HCT116 (cell line): Measurements from ENCODE around the gene EXOC4. TPM values are rescaled to one million over a fixed set of nuclear protein-coding genes. Genes with fewer than 3 reads are reported as not detected.

Experiments used
- ATAC-seq: fragments of 200-7000 bp; cut with Tn5 transposase; 2 replicates; pipeline ENCODE4 v1.9.1; 2020; ENCODE audit warnings: mild to moderate bottlenecking, moderate library complexity
- BruUV-seq: library from RNA; stranded (reverse); fragments of 400-500 nt; replicated peaks from 2 replicates; lab custom pipeline; 2021; lab: Mats Ljungman, UMichigan
- CTCF ChIA-PET: fragments of 300-600 bp; sonication (Branson Sonifier 250); formaldehyde crosslinking; loops from one replicate; lab custom pipeline; 2021; ENCODE audit warnings: antibody characterized with exemption; lab: Charles Lee
- POLR2A ChIA-PET: fragments of 300-600, 350-600 bp; sonication (Branson Sonifier 250); formaldehyde crosslinking; loops from one replicate; lab custom pipeline; 2021; ENCODE audit warnings: antibody characterized with exemption; lab: Charles Lee
- RAD21 ChIA-PET, 2 experiments: fragments of 300-600 bp; sonication (Branson Sonifier 250); formaldehyde crosslinking; loops; one replicate each; lab custom pipeline; 2023; ENCODE audit warnings: low total read pairs in 2 of 2; ENCODE audit not compliant: uncharacterized antibody in 2 of 2, unreplicated experiment in 2 of 2, low non-redundant PET in 1 of 2; lab: Charles Lee
- DNase-seq: peaks from one replicate; pipeline ENCODE4 v3.0.0-alpha.2; 2010; ENCODE audit warnings: low read depth, low spot score
- H2AFZ ChIP-seq: fragments of 200-600 bp; shearing (Covaris generic), sonication (generic); 2 replicates; pipeline ENCODE4 v1.6.1; 2017; ENCODE audit warnings: low read depth, mixed run types, mixed read lengths, antibody characterized with exemption, low read length; ENCODE audit not compliant: poor library complexity, severe bottlenecking
- H3K27ac ChIP-seq: 2 replicates; pipeline ENCODE4 v1.5.1; 2012; ENCODE audit warnings: low read depth, low read length
- H3K27me3 ChIP-seq: fragments of 200-600 bp; sonication (generic); 2 replicates; pipeline ENCODE4 v1.6.1; 2016; ENCODE audit warnings: mixed run types, low read length, mixed read lengths; ENCODE audit not compliant: insufficient read depth
- H3K36me3 ChIP-seq, 2 experiments: fragments of 200-500 bp in 1 of 2; fragments of 200-600 bp in 1 of 2; sonication (Bioruptor generic) in 1 of 2; sonication (generic) in 1 of 2; 2 replicates each; pipeline versions ENCODE4 v1.5.1 to v1.6.1; 2014 to 2016; ENCODE audit warnings: low read length in 2 of 2, inconsistent platforms in 1 of 2, mixed read lengths in 1 of 2, mixed run types in 1 of 2; ENCODE audit not compliant: insufficient read depth in 2 of 2, control insufficient read depth in 1 of 2
- H3K4me1 ChIP-seq, 2 experiments: fragments of 200-600 bp in 1 of 2; sonication (generic) in 1 of 2; 2 replicates each; pipeline versions ENCODE4 v1.5.1 to v1.6.1; 2012 to 2017; ENCODE audit warnings: low read length in 2 of 2, inconsistent platforms in 1 of 2, mild to moderate bottlenecking in 1 of 2, mixed read lengths in 1 of 2, mixed run types in 1 of 2, moderate library complexity in 1 of 2; ENCODE audit not compliant: insufficient read depth in 2 of 2, control insufficient read depth in 1 of 2
- H3K4me2 ChIP-seq: fragments of 200-600 bp; sonication (generic); 2 replicates; pipeline ENCODE4 v1.6.1; 2017; ENCODE audit warnings: mixed run types, low read length, mixed read lengths
- H3K4me3 ChIP-seq, 2 experiments: fragments of 200-600 bp in 1 of 2; sonication (generic) in 1 of 2; replicated peaks in 1 of 2; 2 replicates each; pipeline ENCODE4 v1.5.1; 2011 to 2016; ENCODE audit warnings: low read length in 2 of 2, control low read depth in 1 of 2, low read depth in 1 of 2, mild to moderate bottlenecking in 1 of 2, mixed read lengths in 1 of 2, mixed run types in 1 of 2
- H3K79me2 ChIP-seq: fragments of 200-600 bp; sonication (generic); 2 replicates; pipeline ENCODE4 v1.6.1; 2017; ENCODE audit warnings: mild to moderate bottlenecking, mixed run types, low read length, moderate library complexity, mixed read lengths; ENCODE audit not compliant: insufficient read depth
- H3K9ac ChIP-seq: fragments of 200-600 bp; sonication (generic); 2 replicates; pipeline ENCODE4 v1.6.1; 2016; ENCODE audit warnings: low read length, mixed read lengths
- H3K9me2 ChIP-seq: fragments of 200-600 bp; sonication (generic), shearing (Covaris generic); 2 replicates; pipeline ENCODE4 v1.6.1; 2017; ENCODE audit warnings: mixed run types, mild to moderate bottlenecking, moderate library complexity; ENCODE audit not compliant: insufficient read depth
- H3K9me3 ChIP-seq, 2 experiments: fragments of 200-500 bp in 1 of 2; fragments of 200-600 bp in 1 of 2; sonication (Bioruptor generic) in 1 of 2; sonication (generic) in 1 of 2; 2 replicates each; pipeline ENCODE4 v1.6.1; 2014 to 2017; ENCODE audit warnings: low read length in 2 of 2, mixed read lengths in 2 of 2, inconsistent platforms in 1 of 2, low read depth in 1 of 2, mild to moderate bottlenecking in 1 of 2, mixed run types in 1 of 2, moderate library complexity in 1 of 2; ENCODE audit not compliant: control insufficient read depth in 1 of 2, insufficient read depth in 1 of 2
- H4K20me1 ChIP-seq: fragments of 200-600 bp; sonication (generic), shearing (Covaris generic); 2 replicates; pipeline ENCODE4 v1.6.1; 2017; ENCODE audit warnings: mixed run types, mild to moderate bottlenecking, moderate library complexity; ENCODE audit not compliant: insufficient read depth
- ELF1 ChIP-seq: IDR thresholded peaks from 2 replicates; pipeline ENCODE4 v1.6.1; 2012; ENCODE audit warnings: low read depth, borderline replicate concordance
- JUND ChIP-seq: IDR thresholded peaks from 2 replicates; pipeline ENCODE4 v1.6.1; 2012
- POLR2AphosphoS5 ChIP-seq: IDR thresholded peaks from 2 replicates; pipeline ENCODE4 v1.6.1; 2011; ENCODE audit warnings: mild to moderate bottlenecking, low read depth, low read length, moderate library complexity
- SIN3A ChIP-seq: IDR thresholded peaks from 2 replicates; pipeline ENCODE4 v1.6.1; 2012; ENCODE audit warnings: low read depth
- SP1 ChIP-seq: IDR thresholded peaks from 2 replicates; pipeline ENCODE4 v1.6.1; 2012; ENCODE audit warnings: low read depth
- TCF7L2 ChIP-seq: IDR thresholded peaks from 2 replicates; pipeline ENCODE4 v1.7.0; 2011; ENCODE audit warnings: borderline replicate concordance, inconsistent platforms; ENCODE audit not compliant: insufficient read depth, insufficient read length; ENCODE audit errors: extremely low read depth
- YY1 ChIP-seq: IDR thresholded peaks from 2 replicates; pipeline ENCODE4 v1.6.1; 2011; ENCODE audit warnings: low read length, low read depth, moderate library complexity, mild to moderate bottlenecking; ENCODE audit not compliant: insufficient replicate concordance; ENCODE audit errors: extremely low read depth
- ZNF274 ChIP-seq: fragments of 200-500 bp; sonication (Bioruptor generic); IDR thresholded peaks from 2 replicates; pipeline ENCODE4 v1.6.1; 2014; ENCODE audit warnings: mild to moderate bottlenecking, low read depth, low read length, inconsistent platforms
- intact Hi-C: fragments of 100-400 bp; cut with micrococcal nuclease; formaldehyde crosslinking; loops from 2 replicates; pipeline ENCODE4 v1.10.0; 2022
- total RNA-seq: library from RNA; stranded (reverse); gene quantifications from one replicate; pipeline ENCODE4 v1.2.1, GENCODE V29; 2021; ENCODE audit not compliant: unreplicated experiment
- TF ChIP-seq, protein P1 (sequence below): IDR thresholded peaks from 2 replicates; pipeline ENCODE4 v1.6.1; 2011; ENCODE audit warnings: mild to moderate bottlenecking, low read length, moderate library complexity; ENCODE audit not compliant: insufficient replicate concordance; ENCODE audit errors: extremely low read depth

The EXOC4 gene
- total RNA-seq, 1 experiment from 2014 or later, result 40.3 TPM

DNA sequence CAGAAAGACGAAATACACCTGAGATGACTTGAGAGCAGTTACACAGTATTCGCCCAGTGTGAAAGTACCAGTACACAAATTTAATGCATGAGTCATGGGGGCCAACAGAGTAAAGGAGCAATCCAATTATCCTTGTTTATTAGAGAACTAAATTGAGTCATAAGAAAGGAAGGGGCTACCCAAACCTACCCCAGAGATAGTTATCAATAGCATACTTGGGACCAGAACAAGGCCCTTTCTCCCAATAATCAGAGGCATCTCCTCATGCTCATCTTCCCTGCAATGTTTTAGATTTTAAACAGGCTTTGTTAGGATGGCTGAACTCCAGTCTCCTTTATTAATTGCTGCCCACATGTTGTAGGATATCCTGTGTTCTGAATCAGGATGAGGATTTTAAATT is 634.6 kb downstream of the EXOC4 start (continued):
- TF ChIP-seq ZNF274, result no peak
- TF ChIP-seq TCF7L2, result no peak
- TF ChIP-seq, protein P1, sequence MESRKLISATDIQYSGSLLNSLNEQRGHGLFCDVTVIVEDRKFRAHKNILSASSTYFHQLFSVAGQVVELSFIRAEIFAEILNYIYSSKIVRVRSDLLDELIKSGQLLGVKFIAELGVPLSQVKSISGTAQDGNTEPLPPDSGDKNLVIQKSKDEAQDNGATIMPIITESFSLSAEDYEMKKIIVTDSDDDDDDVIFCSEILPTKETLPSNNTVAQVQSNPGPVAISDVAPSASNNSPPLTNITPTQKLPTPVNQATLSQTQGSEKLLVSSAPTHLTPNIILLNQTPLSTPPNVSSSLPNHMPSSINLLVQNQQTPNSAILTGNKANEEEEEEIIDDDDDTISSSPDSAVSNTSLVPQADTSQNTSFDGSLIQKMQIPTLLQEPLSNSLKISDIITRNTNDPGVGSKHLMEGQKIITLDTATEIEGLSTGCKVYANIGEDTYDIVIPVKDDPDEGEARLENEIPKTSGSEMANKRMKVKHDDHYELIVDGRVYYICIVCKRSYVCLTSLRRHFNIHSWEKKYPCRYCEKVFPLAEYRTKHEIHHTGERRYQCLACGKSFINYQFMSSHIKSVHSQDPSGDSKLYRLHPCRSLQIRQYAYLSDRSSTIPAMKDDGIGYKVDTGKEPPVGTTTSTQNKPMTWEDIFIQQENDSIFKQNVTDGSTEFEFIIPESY, result no peak
- no peak for TF ChIP-seq ELF1
- TF ChIP-seq YY1, result no peak
- TF ChIP-seq POLR2AphosphoS5, result no peak
- TF ChIP-seq SIN3A, result no peak

DNA sequence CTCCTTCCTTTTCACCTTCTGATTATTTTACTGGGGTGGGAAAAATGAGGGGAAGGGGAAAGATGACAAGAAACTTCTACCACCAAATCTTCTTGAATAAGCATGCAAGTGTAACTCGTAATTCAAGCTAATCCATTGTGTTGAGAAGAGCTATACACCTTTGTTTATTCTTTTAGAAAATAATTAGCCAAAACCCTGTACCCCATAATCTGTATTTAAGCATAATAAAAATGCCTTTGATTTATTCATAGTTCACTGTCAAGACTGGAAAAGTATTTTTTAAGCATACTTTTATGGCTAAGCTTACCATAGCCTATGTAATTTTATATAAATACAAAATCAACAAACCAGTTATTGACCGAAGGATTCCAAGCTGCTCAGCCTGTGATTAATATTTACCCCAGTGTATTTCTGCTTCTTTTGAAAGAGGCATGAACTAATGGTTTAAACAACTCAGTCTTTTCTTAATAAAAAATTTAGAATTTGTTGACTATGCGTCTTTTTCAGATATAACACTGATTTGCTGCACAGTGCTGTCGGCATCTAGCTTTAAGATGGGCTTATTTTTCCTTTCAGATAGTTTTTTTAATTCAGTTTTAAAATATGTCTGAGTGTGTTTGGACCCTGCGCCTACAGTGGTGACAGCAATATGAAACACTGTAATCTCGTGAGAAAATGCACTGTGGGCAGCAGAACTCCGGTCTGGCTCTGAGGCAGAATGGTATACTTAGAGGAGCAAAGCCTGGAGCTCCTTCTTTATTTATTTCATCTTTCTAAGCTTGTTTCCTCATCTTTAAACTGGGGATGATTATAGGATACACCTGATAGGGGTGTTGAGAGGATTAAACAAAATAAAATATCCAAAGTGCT is 635.4 kb downstream of the EXOC4 start:
- Histone ChIP-seq H3K4me2 (no peak overlapping the region), H4K20me1 (no peaks in the 10 kb centered on the region), H3K4me3 (no peak overlapping the region), H2AFZ (no peak overlapping the region), H3K9me3 (no peaks in the 10 kb centered on the region), H3K9me2 (no peaks in the 10 kb centered on the region), H3K36me3 (no peaks in the 10 kb centered on the region), H3K27me3 (no peaks in the 10 kb centered on the region), H3K79me2 (no peaks in the 10 kb centered on the region), H3K4me1 (no peaks in the 10 kb centered on the region), H3K9ac (no peak overlapping the region), H3K27ac (no peak overlapping the region)
- TF ChIP-seq SIN3A (no peak), SP1 (no peak), JUND (no peak)
- TF ChIP-seq, protein P1, result no peak
- intact Hi-C loops, result no loop called here
- ChIA-PET RAD21 (no interaction called here), POLR2A (no interaction called here), CTCF (interaction anchor here (1.4 kb wide), 1 partner anchor 34 kb away, joined by 4 read pairs; no protein-coding TSS in a partner anchor)
- no peak for ATAC-seq
- no TSS peak for BruUV-seq
- DNase-seq, result no peak
